GM18507 (cell line): ENCODE data around the gene TNPO3.
A peak's percentile ranks its signal among the peaks of the same experiment; 100 is the strongest.
"Not testable (repeated sequence)": the region's sequence is repeated elsewhere in the genome, so short reads cannot be mapped to it uniquely, and the experiment has no call there.

Experiments used
- DNase-seq: peaks from one replicate; pipeline ENCODE4 v3.0.0; 2011; ENCODE audit warnings: low read depth; ENCODE audit not compliant: insufficient read length; ENCODE audit errors: extremely low spot score
- FAIRE-seq: peaks from 2 replicates; lab custom pipeline; 2011; peaks lifted over from hg19 to GRCh38; lab: Jason Lieb, UNC

The TNPO3 gene

DNA sequence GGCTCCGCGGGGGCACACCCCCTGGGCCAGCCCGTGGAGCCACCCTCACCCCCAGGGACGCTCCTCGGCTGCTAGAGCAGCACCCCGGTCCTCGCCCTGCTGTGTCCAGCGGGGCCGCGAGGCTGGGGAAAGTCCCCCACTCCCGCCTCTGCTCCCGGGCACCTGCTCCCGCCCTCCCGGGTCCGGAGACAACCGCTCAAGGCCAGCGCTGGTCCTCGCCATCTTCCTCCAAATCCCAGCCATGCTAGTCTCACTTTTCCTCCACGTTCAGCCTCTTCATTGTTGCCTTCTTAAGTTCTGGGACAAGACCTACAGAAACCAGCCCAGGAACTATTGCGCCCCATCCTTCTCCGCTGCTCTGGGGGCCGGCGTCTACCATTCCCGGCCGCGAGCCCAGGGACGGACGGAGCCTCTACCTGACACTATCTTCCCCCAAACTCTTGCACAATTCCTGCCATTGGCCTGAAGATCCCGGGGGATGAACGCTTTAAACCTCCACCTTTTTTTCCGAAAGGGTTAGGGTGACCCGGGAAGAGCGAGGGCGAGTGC, 139.6 kb downstream of the TNPO3 start:
- no peak for DNase-seq
- no peak for FAIRE-seq

DNA sequence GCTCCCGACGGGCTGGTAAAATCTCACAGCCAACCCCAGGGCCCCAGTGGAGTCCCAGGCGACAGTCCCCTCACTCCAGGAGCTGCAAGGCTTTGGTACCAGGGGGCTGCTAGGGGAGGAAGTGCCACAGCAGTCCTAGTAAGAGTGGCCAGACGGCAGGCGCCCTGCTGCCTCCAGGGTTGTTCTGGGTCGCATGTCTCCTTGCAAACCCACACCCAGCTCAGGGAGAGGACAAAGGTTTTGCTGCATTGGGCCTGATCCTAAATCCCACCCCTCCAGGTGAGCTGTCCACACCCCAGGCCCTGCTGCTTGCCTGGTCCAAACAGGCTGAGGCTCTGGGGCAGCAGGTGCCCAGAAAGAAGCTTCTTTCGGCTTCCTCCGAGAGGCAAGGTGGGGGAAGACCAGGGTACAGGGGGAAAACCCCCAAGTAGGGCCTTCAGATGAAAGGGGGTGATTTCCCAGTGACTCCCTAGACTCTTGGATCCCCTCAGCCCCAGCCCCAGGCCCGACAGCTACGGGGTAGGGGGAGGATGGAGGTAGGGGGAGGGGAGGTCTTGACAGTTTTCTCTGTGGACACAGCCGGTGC, 140.3 kb downstream of the TNPO3 start:
- no peak for DNase-seq
- peak; percentile 74 for FAIRE-seq

DNA sequence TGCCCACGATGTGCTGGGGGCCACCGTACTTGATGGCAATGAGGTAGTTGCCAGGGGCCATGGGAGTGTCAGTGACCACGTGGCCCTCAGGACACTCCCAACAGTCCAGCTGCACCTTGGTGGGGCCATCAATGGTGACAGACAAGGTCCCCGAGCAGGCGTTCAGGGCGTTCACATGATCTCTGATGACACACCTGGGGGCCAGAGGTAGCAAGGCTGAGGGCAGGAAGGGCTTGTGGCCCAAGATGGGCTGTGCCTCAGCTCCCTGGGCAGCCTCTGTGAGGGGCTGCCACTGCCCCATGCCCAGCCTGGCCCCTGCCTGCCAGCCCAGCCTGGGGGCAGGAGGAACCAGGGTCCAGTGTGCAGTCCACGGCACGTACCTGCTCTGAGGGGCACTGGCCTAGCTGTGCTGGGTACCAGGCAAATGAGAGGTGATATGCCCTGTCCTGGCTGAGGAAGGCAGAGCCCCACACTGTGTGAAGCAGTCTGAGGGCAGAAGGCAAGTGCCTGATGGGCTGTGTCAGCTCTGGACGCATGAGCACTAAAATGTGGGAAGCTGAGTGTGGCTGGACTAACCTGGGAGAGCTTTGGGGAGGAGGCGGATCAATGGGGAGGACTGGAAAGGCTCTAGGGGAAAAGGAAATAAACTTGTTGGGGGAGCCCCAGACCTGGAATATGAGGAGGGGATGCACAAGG, 140.9 kb downstream of the TNPO3 start:
- no peak for FAIRE-seq
- DNase-seq = no peak

DNA sequence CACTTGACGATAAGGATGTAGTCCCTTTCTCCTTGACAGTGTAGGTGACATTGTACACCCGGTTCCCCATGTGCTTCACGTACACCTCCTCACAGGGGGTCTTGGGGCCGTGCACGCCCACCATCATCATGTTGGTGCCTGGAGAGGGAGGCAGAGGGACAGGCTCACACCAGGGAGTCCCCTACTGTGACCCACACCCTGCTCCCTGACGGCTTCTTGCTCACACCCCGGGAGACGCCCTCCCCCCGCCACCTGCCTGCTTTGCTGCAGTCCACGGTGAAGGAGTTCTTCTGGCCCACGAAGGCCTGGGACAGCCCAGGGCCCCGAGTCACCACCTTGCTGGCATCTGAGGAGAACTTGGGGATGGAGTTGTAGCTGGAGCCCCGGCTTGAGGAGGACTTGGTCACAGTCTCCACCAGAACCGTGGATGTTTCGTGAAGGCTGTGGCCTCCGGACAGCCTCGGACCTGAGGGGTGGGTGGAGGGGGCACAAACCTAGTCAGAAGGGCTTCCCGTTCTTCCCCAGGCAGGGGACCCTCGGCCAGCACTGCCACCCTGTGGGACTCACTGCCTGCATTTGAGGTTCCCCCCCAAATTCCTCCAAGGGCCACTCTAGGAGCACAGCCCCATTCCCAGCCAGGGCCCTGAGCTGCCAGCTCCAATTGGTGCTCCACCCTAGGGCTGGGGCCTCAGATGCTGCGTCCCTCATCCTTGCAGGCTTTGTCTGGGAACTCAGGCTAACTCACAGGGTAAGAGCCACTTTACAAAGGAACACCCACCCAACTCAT, 142.0 kb downstream of the TNPO3 start:
- FAIRE-seq = not testable (repeated sequence)

DNA sequence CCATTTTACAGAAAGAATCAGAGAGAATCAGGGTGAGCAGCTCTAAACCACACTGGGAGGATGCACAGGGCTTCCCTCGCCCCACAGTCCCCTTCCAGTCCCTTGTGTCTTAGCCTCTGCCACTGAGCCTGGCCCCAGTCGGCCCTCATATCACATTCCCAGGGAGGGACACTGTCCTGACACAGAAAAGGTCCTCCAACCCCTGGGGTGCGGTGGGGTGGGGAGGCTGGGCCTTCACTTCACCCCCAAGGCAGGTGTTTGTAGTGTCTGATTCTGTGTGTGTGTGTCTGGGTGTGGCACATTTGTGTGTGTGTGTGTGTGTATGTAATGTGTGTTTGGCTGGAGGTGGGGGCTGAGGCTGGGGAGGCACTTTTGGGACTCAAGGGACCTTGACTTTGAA, 142.6 kb downstream of the TNPO3 start:
- DNase-seq (no peak), FAIRE-seq (no peak)

More for the DNA sequence above, 142.0 kb downstream of the TNPO3 start:
- DNase-seq = not testable (repeated sequence)

DNA sequence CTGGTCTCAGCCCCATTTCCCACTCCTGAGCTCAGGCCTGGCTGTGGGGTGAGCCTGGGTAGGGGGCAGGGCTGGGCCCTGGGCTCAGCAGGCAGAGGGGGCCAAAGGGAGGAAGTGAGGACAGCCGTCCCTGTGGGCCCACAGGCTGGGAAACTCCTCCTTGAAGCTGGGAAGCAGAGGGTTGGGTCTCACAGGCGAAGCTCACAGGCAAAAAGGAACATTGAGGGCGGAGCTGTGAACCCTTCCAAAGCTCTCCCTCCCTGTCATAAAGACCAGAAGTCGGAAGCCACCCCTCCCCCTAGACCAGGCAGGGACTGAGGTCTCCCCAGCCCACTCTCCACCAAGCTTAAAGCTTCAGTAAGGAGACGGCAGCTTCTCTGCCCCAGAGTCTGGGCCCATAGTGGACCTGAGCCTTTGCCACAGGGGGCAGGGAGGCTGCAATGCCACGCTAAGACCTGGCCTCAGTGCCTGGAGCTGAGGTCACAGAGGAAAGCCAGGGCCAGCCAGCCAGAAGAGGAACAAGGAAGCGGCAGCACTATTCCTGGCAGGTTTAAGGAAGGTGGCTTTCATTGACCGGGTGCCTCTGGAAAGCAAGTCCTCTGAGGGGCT, 143.4 kb downstream of the TNPO3 start:
- DNase-seq (no peak), FAIRE-seq (no peak)

DNA sequence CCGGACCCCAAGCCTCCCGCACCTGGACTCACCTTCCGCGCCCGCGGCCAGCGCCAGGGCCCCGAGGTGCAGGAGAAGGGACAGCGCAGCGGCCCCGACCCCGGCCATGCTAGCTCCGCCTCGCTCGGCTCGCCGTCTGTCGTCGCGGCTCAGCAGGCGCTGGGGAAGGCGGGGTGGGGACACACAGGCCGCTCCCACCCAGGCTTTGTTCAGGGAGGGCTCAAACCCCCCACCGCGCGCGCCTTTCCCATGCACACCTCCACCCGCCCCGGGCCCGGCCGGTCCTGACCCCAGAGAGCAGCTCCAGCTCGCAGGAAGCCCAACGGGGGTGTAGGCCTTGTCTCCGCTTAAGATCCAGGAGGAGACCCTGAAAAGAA, 144.4 kb downstream of the TNPO3 start, which contains the start of gene KCP:
Gene KCP, minus strand, starts transcription at position 141 of the 377 bp plus-strand sequence. Its CDS starts 33 bp downstream, at position 108.
- no peak for DNase-seq
- FAIRE-seq = no peak

DNA sequence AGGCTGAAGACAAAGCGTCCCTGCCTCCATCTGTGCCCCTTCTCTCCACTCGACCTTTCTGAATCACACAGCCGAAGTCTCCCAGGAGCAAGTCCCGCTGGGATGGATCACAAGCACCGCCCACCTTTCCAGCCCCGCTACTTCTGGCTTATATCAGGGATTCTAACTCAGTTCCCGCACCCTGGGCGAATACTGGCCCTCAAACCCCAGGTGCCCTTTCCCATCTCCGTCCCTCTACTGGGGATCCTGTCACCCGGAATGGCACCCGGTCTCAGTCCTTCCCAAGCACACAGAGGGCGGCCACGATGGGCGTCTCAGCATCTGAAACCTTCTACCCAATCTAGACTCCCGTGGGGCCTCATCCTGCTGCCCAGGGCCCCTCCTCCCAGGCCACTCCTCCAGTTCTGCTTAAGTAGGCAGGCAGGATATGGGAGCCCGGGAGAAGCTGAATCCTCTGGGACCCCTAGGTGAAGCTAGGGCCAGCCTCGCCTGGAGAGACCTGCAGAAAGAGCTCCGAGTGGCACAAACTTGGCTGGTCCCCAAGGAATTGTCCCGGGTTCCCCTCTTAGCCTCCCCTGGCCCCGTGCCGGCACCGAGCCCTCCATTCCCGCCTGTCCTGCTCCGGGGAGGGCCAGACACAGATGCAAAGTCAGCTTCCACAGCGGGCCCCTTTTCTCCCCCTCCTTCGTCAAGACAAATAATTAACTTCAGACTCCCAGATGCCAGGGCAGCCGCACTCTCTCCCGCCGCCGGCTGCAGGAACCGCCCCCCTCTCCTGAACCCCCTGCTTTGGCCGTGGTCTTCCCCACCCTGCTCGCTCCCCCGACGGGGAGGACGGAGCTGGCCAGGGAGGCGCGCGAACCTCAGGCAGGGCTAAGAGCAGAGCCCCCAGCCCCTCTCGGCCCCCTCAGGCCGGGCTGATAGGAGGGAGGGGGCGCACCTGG, 145.0 kb downstream of the TNPO3 start:
- no peak for FAIRE-seq
- no peak for DNase-seq

DNA sequence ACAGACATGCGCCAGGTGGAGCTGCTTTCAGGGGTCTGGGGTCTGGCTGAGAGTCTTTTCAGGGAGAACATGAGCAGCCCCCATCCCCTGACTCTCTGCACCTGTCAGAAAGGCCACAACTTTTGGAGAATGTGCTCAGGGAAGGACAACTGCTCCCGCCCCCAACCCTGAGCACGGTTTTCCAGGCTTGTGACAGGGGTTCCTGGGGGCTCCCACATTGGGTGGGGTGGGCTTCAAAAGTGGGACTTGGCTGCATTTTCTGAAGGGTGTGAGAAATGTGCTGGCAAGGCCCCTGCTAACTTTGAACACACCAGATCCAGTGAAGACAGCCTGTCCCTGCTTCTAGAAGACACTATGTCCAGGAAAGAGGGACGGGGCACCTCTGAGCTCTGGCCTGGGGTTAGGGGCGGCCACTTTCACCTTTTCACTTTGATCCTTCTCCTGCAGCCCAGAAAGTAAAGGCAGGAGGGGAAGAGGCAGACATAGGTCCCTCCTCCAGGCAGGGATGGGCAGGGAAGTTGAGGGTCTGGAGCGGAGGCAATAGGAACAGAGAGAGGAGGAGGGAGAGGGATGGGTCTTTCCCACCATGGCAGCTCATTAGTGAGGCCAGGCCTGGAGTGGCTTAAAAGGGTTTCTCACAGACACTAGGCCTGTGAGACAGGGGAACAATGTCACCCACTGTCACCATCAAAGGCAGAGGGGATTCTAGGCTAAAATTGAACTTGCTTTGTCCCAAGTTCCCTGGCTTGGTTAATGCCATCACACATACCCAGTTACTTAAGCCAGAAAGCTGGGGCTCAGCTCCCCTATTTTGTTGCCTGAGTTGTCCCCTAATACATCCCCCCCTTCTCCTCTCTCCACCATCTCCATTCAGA, 145.9 kb downstream of the TNPO3 start:
- FAIRE-seq = no peak
- DNase-seq = no peak

DNA sequence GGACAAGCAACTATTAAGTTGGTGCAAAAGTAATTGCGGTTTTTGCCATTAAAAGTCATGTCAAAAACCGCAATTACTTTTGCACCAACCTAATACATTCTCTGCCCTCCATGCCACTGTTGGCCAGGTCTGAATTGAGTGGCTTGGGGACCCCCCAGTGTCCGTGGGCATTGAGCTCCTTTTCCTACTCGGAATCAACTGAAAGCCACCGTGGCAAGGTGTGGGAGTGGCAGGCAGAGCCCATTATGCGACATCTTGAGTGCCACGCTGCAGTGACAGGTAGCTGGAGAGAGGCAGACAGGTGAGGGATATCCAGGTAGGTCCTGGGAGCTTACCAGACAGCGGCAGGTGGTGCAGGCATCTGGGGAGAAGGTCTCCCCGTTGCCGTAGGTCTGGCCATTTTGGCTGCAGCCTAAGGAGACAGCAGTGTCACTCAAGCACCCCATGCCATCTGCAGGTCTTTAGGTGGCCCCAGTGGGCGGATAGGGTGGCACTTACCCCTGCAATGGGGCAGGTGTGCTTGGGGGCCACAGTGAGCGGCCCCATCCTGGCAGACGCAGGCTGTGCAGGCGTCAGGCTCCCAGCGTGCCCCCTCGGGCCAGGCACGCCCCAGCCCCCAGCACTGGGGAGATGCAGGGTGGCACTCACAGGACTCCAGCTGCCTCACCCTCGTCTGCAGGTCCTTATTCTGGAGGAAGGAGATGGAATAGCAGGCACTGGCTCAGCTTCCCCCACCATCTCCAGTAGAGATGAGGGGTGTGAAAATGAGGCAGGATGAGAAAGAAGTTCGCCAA, 147.9 kb downstream of the TNPO3 start:
- FAIRE-seq (no peak), DNase-seq (no peak)

DNA sequence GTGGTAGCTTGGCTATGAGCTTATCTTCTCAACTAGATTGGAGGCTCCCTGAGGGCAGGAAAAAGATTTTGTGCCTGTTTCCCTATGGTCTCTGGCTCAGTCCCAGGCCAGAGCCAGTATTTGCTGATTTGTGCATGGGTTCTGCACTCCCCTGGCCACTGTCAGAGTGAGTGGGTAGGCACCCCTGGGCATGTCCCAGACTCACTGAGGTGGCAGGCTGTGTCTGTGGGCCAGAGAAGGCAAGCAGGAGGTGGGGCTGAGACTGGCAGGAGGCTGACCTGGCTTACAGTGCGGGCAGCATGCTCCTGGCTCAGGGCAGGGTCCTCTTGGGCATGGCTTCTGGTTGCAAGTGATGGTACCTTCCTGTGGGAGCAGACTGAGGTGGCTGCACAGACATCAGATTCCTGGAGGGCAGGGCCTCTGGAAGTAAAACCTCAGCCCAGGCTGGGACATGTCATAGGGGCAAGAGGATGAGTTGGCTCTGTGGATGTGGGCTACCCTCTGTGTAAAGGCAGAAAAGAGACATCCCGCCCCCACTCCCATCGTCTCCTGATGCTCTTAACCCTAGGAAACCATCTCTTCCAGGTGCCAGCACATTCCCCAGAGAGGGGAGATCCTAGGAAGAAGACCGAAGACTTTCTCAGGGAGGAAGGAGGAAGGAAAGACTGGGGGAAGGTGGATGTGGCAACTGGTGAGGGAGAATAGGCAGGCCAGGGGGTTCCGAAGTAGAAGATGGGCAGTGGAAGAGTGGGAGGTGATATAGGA, 148.7 kb downstream of the TNPO3 start:
- DNase-seq (no peak), FAIRE-seq (no peak)

DNA sequence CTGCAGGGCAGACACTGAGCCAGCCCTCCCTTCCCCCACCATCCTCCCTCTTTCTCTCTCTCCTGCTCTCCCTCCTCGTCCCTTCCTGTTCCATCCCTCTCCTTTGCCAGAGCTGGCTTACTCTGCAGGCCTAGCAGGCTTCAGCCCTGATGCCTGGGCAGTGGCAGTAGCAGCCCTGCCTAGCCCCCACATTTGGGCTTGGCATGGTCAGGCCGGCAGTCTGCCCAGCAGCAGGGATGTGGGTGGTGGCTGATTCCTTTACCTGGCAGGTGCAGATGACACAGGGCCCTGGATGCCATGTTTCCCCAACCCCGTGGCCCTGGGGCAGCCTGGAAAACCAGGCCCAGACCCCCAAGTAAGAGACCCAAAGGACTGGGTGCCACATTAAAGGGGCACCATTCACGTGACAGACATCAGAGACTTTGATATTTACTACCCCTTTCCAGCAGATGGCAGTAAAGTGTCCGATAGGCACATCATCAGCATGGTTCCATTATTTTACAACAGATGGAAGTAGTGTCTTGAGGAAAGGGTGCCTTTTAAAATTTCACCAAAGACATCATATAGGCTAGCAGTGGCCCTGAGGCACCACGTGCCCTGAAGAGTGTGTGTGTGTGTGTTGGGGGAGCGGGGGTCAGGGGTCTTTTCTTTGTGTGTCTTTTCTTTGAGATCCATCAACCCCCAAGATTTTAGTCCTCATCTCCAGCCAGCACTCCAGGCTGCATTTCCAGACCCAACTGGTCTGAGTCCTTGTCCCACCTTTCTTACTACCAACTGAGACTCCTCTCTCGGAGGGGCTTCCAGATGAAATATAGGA, 150.3 kb downstream of the TNPO3 start:
- DNase-seq = peak; percentile 64
- peak; percentile 78 for FAIRE-seq
